IPS-18a (cell line): ENCODE measurements around the gene DNAJA4.
"Not testable (repeated sequence)": the region's sequence is repeated elsewhere in the genome, so short reads cannot be mapped to it uniquely, and the experiment has no call there.

Source experiments
- H3K27ac ChIP-seq: one replicate; pipeline ENCODE4 v1.5.1; 2013; ENCODE audit warnings: low read length
- H3K27me3 ChIP-seq: one replicate; pipeline ENCODE4 v1.6.1; 2013; ENCODE audit warnings: mild to moderate bottlenecking, low read length; ENCODE audit not compliant: control insufficient read depth, insufficient read depth
- H3K36me3 ChIP-seq: one replicate; pipeline ENCODE4 v1.6.1; 2013; ENCODE audit warnings: low read depth, low read length; ENCODE audit not compliant: control insufficient read depth
- H3K4me1 ChIP-seq: one replicate; pipeline ENCODE4 v1.6.1; 2013; ENCODE audit warnings: low read depth, low read length; ENCODE audit not compliant: control insufficient read depth
- H3K4me3 ChIP-seq: one replicate; pipeline ENCODE4 v1.5.1; 2013; ENCODE audit warnings: low read length
- H3K9ac ChIP-seq: one replicate; pipeline ENCODE4 v1.6.1; 2013; ENCODE audit warnings: mild to moderate bottlenecking, low read length, moderate library complexity
- H3K9me3 ChIP-seq: one replicate; pipeline ENCODE4 v1.6.1; 2013; ENCODE audit warnings: low read depth, low read length; ENCODE audit not compliant: control insufficient read depth

DNAJA4 gene

GRCh38 chr15:78233496-78233895 lies 30.9 kb upstream of the DNAJA4 start:
- Histone ChIP-seq H3K27me3 (no peaks in the 10 kb centered on the region), H3K4me3 (no peak overlapping the region), H3K27ac (no peak overlapping the region), H3K9ac (no peak overlapping the region), H3K9me3 (no peaks in the 10 kb centered on the region), H3K36me3 (no peaks in the 10 kb centered on the region), H3K4me1 (peaks cover 11% of the 10 kb centered on the region)

- Histone ChIP-seq H3K4me3 (no peak within 1 kb of the TSS), H3K27ac (no peak within 1 kb of the TSS), H3K9me3 (no peaks in the 10 kb centered on the region), H3K36me3 (no peaks in the 10 kb centered on the region), H3K4me1 (peaks cover 11% of the 10 kb centered on the region), H3K9ac (no peak within 1 kb of the TSS), H3K27me3 (no peaks in the 10 kb centered on the region)
Measured at GRCh38 chr15:78234515-78235040, 29.8 kb upstream of the DNAJA4 start, which contains the start of gene ACSBG1. Gene ACSBG1 (minus strand): TSS chr15:78234565. CDS start chr15:78234501, 64 bp downstream.

DNA sequence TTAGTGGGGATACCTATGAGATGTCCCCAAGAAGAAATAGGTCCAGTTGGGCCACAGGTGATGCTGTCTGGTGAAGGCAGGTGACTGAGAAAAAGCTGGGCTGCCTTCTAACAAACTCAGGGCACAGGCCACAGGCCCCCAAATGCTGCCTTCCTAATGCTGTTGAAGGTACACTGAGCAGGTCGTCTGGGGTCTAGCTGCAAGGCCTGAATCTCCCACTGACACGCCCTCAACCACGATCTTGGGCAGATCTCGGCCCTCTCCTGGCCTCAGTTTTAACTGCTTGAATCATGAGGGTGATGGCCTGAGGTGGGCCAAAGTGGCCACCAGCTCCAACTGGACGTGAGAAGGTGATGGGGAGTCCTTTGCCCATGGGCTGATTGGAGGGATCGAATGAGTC lies 27.9 kb upstream of the DNAJA4 start:
- Histone ChIP-seq H3K9me3 (no peaks in the 10 kb centered on the region), H3K27me3 (no peaks in the 10 kb centered on the region), H3K4me1 (peaks cover 11% of the 10 kb centered on the region), H3K36me3 (no peaks in the 10 kb centered on the region), H3K9ac (no peak overlapping the region), H3K27ac (no peak overlapping the region), H3K4me3 (no peak overlapping the region)

GRCh38 chr15:78237146-78237545 lies 27.2 kb upstream of the DNAJA4 start:
- H3K27me3 ChIP-seq: no peaks in the 10 kb centered on the region
- H3K9me3 ChIP-seq: no peaks in the 10 kb centered on the region
- H3K36me3 ChIP-seq: no peaks in the 10 kb centered on the region
- no peak overlapping the region for H3K4me3 ChIP-seq
- peaks cover 11% of the 10 kb centered on the region for H3K4me1 ChIP-seq
- H3K27ac ChIP-seq: no peak overlapping the region
- H3K9ac ChIP-seq: no peak overlapping the region

DNA sequence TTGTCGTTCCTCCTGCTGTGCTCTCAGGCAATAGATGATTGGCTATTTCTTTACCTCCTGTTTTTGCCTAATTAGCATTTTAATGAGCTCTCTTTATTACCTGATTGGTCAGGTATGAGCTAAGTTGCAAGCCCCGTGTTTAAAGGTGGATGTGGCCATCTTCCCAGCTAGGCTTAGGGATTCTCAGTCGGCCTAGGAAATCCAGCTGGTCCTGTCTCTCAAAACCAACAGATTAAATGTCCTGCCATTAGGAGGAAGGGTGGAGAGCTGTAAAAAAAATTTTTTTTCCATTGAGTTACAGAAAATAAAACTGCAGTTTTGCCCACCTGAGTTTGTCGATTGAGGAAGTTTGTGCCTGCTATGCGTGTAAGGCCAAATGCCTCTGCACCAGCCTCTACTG lies 24.6 kb upstream of the DNAJA4 start:
- no peak overlapping the region for H3K27ac ChIP-seq

GRCh38 chr15:78241017-78241416 lies 23.3 kb upstream of the DNAJA4 start:
- Histone ChIP-seq H3K4me1 (no peaks in the 10 kb centered on the region), H3K4me3 (no peak overlapping the region)

More for the DNA sequence above, 24.6 kb upstream of the DNAJA4 start:
- Histone ChIP-seq H3K9ac (no peak overlapping the region), H3K4me3 (no peak overlapping the region), H3K9me3 (no peaks in the 10 kb centered on the region), H3K4me1 (peaks cover 8% of the 10 kb centered on the region), H3K36me3 (no peaks in the 10 kb centered on the region), H3K27me3 (no peaks in the 10 kb centered on the region)

GRCh38 chr15:78242128-78242527 lies 22.2 kb upstream of the DNAJA4 start:
- Histone ChIP-seq H3K9ac (no peak overlapping the region), H3K9me3 (no peaks in the 10 kb centered on the region), H3K27me3 (no peaks in the 10 kb centered on the region), H3K27ac (no peak overlapping the region), H3K4me1 (no peaks in the 10 kb centered on the region), H3K36me3 (no peaks in the 10 kb centered on the region), H3K4me3 (no peak overlapping the region)

More at GRCh38 chr15:78241017-78241416, 23.3 kb upstream of the DNAJA4 start:
- no peaks in the 10 kb centered on the region for H3K36me3 ChIP-seq
- no peaks in the 10 kb centered on the region for H3K9me3 ChIP-seq
- H3K27me3 ChIP-seq: no peaks in the 10 kb centered on the region
- H3K27ac ChIP-seq: no peak overlapping the region
- no peak overlapping the region for H3K9ac ChIP-seq

DNA sequence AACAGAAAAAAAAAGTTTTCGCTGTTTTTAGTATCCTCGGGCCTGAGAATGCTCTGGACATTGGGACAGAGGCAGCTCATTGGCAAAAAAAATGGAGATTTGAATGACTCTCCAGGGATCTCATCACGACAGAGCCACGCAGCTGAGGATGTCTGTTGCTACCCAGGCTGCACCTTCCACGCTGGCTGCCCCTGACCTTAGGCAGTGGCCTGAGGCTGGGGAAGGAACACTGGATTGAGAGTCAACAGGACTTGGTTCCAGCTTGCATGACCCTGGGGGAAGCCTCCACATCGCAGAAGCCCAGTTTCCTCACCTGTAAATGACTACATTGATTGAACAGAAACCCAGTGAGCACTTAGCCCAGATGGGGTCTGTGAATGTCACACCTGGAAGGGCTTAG lies 21.3 kb upstream of the DNAJA4 start:
- Histone ChIP-seq H3K4me3 (no peak overlapping the region), H3K9me3 (no peaks in the 10 kb centered on the region), H3K27me3 (no peaks in the 10 kb centered on the region), H3K27ac (no peak overlapping the region), H3K4me1 (no peaks in the 10 kb centered on the region), H3K9ac (no peak overlapping the region), H3K36me3 (no peaks in the 10 kb centered on the region)

DNA sequence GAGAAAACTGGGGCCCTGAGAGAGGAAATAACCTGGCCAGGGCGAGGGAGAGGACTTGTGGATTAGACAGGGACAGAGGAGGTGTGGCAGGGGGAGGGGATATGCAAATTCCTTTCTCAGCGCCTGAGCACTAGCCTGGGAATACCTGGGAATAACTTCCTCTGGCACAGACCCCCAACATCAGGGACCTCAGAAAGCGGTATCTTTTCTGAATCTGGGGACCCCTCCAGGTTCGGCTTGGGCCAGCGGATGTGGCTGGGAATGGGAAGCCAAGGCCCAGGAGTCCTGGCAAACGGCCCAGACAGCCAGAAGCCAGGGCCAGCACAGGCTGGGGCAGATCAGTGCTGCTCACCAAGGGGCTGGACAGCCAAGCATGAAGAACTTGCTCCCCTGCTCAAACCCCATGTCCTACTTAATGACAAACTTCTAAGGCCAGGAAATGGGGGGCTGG lies 20.8 kb upstream of the DNAJA4 start:
- no peaks in the 10 kb centered on the region for H3K27me3 ChIP-seq
- H3K36me3 ChIP-seq: no peaks in the 10 kb centered on the region
- H3K9ac ChIP-seq: no peak overlapping the region
- H3K9me3 ChIP-seq: no peaks in the 10 kb centered on the region
- no peak overlapping the region for H3K4me3 ChIP-seq
- no peaks in the 10 kb centered on the region for H3K4me1 ChIP-seq
- no peak overlapping the region for H3K27ac ChIP-seq

DNA sequence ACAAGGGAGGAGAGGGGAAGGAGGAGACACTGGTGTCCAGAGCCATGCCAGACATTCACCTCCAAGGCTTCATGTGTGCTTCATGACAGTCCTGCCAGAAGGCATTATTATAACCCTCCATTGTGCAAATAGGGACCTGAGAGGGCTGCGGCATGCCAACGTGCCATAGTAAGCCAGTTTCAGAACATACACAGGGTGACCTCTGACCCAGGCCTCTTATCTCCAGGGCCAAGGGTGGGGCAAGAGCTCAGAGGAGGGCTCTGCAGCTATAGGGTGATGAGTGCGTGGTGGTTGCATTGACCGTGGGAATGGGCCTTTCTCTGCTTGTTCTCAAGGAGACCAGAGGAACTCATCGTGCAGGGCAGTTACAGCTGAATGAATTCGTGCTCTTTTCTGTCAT lies 20.3 kb upstream of the DNAJA4 start:
- Histone ChIP-seq H3K27me3 (no peaks in the 10 kb centered on the region), H3K36me3 (no peaks in the 10 kb centered on the region), H3K4me1 (no peaks in the 10 kb centered on the region), H3K9me3 (no peaks in the 10 kb centered on the region), H3K9ac (no peak overlapping the region), H3K4me3 (no peak overlapping the region), H3K27ac (no peak overlapping the region)

DNA sequence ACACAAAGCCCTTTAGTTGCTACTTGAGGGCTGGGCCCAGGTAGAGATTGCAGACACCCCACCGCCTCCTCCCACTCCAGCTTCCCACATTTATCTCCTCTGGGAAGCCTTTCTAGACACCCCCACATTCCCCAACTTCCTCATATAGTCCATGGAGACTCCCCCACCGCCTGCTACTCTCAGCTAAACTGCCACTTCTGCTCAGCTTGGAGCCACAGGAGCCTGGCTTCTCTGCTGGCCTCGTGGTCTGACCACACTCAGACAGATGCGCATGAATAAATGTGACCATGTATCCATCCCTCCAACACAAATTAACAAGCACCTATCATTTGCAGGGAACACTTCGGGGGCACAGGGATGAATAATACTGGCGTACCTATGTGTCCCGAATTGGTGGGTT lies 19.5 kb upstream of the DNAJA4 start:
- H3K27me3 ChIP-seq: no peaks in the 10 kb centered on the region
- no peak overlapping the region for H3K9ac ChIP-seq
- no peaks in the 10 kb centered on the region for H3K4me1 ChIP-seq
- no peak overlapping the region for H3K27ac ChIP-seq
- no peaks in the 10 kb centered on the region for H3K36me3 ChIP-seq
- H3K4me3 ChIP-seq: no peak overlapping the region
- no peaks in the 10 kb centered on the region for H3K9me3 ChIP-seq

GRCh38 chr15:78245392-78245791 lies 19.0 kb upstream of the DNAJA4 start:
- H3K27ac ChIP-seq, H3K4me3 ChIP-seq, H3K36me3 ChIP-seq, H3K9ac ChIP-seq, H3K27me3 ChIP-seq, H3K9me3 ChIP-seq, H3K4me1 ChIP-seq: not testable (repeated sequence)
